GOT3 (cell line): Measurements from ENCODE around the gene ADAD2.

Experiments
- DNase-seq: peaks from one replicate; lab custom pipeline; 2025; ENCODE audit warnings: mixed read lengths; lab: John Stamatoyannopoulos, UW

The ADAD2 gene

GRCh38 chr16:84246679-84247077 lies 55.7 kb downstream of the ADAD2 start:
- no peak for DNase-seq
